IMR-90 (cell line): Measurements from ENCODE around the gene MAP7D1.

Experiments used
- BHLHE40 ChIP-seq: fragments of 150-350 bp; IDR thresholded peaks from 2 replicates; pipeline ENCODE4 v1.6.1; 2016; ENCODE audit warnings: mild to moderate bottlenecking, low read depth, low read length
- CEBPB ChIP-seq: IDR thresholded peaks from 2 replicates; pipeline ENCODE4 v1.6.1; 2012; ENCODE audit warnings: low read depth, low read length, improper control_type of control experiment
- CHD1 ChIP-seq: IDR thresholded peaks from 2 replicates; pipeline ENCODE4 v1.6.1; 2012; ENCODE audit warnings: low read depth, low read length, improper control_type of control experiment
- CTCF ChIP-seq: conservative IDR thresholded peaks from 2 replicates; pipeline ENCODE4 v1.5.1; 2012; ENCODE audit warnings: mild to moderate bottlenecking, low read depth, low read length, improper control_type of control experiment
- ELK1 ChIP-seq: fragments of 150-350 bp; IDR thresholded peaks from 2 replicates; pipeline ENCODE4 v1.6.1; 2016; ENCODE audit warnings: low read depth, mild to moderate bottlenecking, low read length, moderate library complexity, borderline replicate concordance
- MAFK ChIP-seq: IDR thresholded peaks from 2 replicates; pipeline ENCODE4 v1.6.1; 2012; ENCODE audit warnings: low read depth, low read length, improper control_type of control experiment
- MAZ ChIP-seq: IDR thresholded peaks from 2 replicates; pipeline ENCODE4 v1.6.1; 2012; ENCODE audit warnings: low read depth, mild to moderate bottlenecking, low read length, improper control_type of control experiment, moderate library complexity, borderline replicate concordance
- MXI1 ChIP-seq: IDR thresholded peaks from 2 replicates; pipeline ENCODE4 v1.6.1; 2012; ENCODE audit warnings: low read depth, mild to moderate bottlenecking, low read length, moderate library complexity, borderline replicate concordance
- POLR2A ChIP-seq: IDR thresholded peaks from 2 replicates; pipeline ENCODE4 v1.6.1; 2012; ENCODE audit warnings: mild to moderate bottlenecking, low read depth, low read length
- RAD21 ChIP-seq: IDR thresholded peaks from 2 replicates; pipeline ENCODE4 v1.6.1; 2012; ENCODE audit warnings: low read length, improper control_type of control experiment
- RCOR1 ChIP-seq: IDR thresholded peaks from 2 replicates; pipeline ENCODE4 v1.6.1; 2012; ENCODE audit warnings: mild to moderate bottlenecking, low read length, improper control_type of control experiment; ENCODE audit not compliant: insufficient replicate concordance
- RFX5 ChIP-seq: IDR thresholded peaks from 2 replicates; pipeline ENCODE4 v1.8.0; 2012; ENCODE audit warnings: low read depth, mild to moderate bottlenecking, low read length, moderate library complexity
- SMC3 ChIP-seq: fragments of 150-350 bp; IDR thresholded peaks from 2 replicates; pipeline ENCODE4 v1.6.1; 2016; ENCODE audit warnings: low read depth, mild to moderate bottlenecking, antibody characterized with exemption, low read length, moderate library complexity
- TF ChIP-seq, protein P1 (sequence below): fragments of 150-350 bp; IDR thresholded peaks from 2 replicates; pipeline ENCODE4 v1.6.1; 2017; ENCODE audit warnings: mild to moderate bottlenecking, antibody characterized with exemption, low read length, low read depth

- TF ChIP-seq SMC3 (no peak), CTCF (no peak; the same call in 1 of the 2 replicates), POLR2A (no peak), BHLHE40 (no peak), MAZ (no peak), MAFK (no peak), RCOR1 (no peak), MXI1 (no peak), RFX5 (no peak), RAD21 (no peak), CHD1 (no peak), ELK1 (no peak), CEBPB (no peak)
- TF ChIP-seq, protein P1, sequence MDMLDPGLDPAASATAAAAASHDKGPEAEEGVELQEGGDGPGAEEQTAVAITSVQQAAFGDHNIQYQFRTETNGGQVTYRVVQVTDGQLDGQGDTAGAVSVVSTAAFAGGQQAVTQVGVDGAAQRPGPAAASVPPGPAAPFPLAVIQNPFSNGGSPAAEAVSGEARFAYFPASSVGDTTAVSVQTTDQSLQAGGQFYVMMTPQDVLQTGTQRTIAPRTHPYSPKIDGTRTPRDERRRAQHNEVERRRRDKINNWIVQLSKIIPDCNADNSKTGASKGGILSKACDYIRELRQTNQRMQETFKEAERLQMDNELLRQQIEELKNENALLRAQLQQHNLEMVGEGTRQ: no peak
Observed at GRCh38 chr1:36151134-36151844, 4.7 kb upstream of the MAP7D1 start.
